ENCODE data around the gene BABAM2. TPM values are rescaled to one million over a fixed set of nuclear protein-coding genes. Genes with fewer than 3 reads are reported as not detected.
"Not testable (repeated sequence)": the region's sequence is repeated elsewhere in the genome, so short reads cannot be mapped to it uniquely, and the experiment has no call there.

Gene BABAM2
- total and polyA plus RNA-seq, 4 donors = 28.1 to 40.4 (median 37.0) TPM

- WGBS (ENCODE audit: insufficient coverage) = 100% methylated on average over 1 of the region's 3 CpGs
- no peak for DNase-seq (ENCODE audit: low read depth in 4 of 6, low spot score in 6 of 6)
- no peak overlapping the region for H3K27ac ChIP-seq (ENCODE audit: low read depth, low read length)
- no peaks in the 10 kb centered on the region for H3K27me3 ChIP-seq (ENCODE audit: control insufficient read depth, insufficient read depth, low read length)
- peaks cover 2% of the 10 kb centered on the region for H3K9me3 ChIP-seq (ENCODE audit: control insufficient read depth, insufficient read depth, low read length)
- H3K4me3 ChIP-seq (ENCODE audit: low read depth, low read length) = no peak overlapping the region
- no peaks in the 10 kb centered on the region for H3K4me1 ChIP-seq (ENCODE audit: control insufficient read depth, insufficient read depth, low read length)
- H3K36me3 ChIP-seq (ENCODE audit: control insufficient read depth, insufficient read depth, low read length) = no peaks in the 10 kb centered on the region
Observed at GRCh38 chr2:27856386-27856785, 34.1 kb upstream of the BABAM2 start.

- Histone ChIP-seq H3K36me3 (ENCODE audit: control insufficient read depth, insufficient read depth, low read length) (no peaks in the 10 kb centered on the region), H3K27ac (ENCODE audit: low read depth, low read length) (no peak overlapping the region), H3K27me3 (ENCODE audit: control insufficient read depth, insufficient read depth, low read length) (no peaks in the 10 kb centered on the region), H3K4me3 (ENCODE audit: low read depth, low read length) (no peak overlapping the region), H3K4me1 (ENCODE audit: control insufficient read depth, insufficient read depth, low read length) (no peaks in the 10 kb centered on the region), H3K9me3 (ENCODE audit: control insufficient read depth, insufficient read depth, low read length) (peaks cover 2% of the 10 kb centered on the region)
- WGBS (ENCODE audit: insufficient coverage) = no CpG with 5 or more reads among the region's 3 CpGs
- DNase-seq (ENCODE audit: low read depth in 4 of 6, low spot score in 6 of 6) = no peak
Observed at GRCh38 chr2:27856956-27857355, 33.6 kb upstream of the BABAM2 start.

GRCh38 chr2:27857417-27858172 is 32.9 kb upstream of the BABAM2 start:
- H3K27ac ChIP-seq (ENCODE audit: low read depth, low read length) = no peak overlapping the region
- WGBS (ENCODE audit: insufficient coverage) = no CpG with 5 or more reads among the region's 4 CpGs
- no peaks in the 10 kb centered on the region for H3K27me3 ChIP-seq (ENCODE audit: control insufficient read depth, insufficient read depth, low read length)
- H3K4me1 ChIP-seq (ENCODE audit: control insufficient read depth, insufficient read depth, low read length) = no peaks in the 10 kb centered on the region
- DNase-seq (ENCODE audit: low read depth in 4 of 6, low spot score in 6 of 6) = no peak
- no peak overlapping the region for H3K4me3 ChIP-seq (ENCODE audit: low read depth, low read length)
- peaks cover 2% of the 10 kb centered on the region for H3K9me3 ChIP-seq (ENCODE audit: control insufficient read depth, insufficient read depth, low read length)
- no peaks in the 10 kb centered on the region for H3K36me3 ChIP-seq (ENCODE audit: control insufficient read depth, insufficient read depth, low read length)

GRCh38 chr2:27860111-27860510 is 30.4 kb upstream of the BABAM2 start:
- Histone ChIP-seq H3K9me3 (ENCODE audit: control insufficient read depth, insufficient read depth, low read length) (peaks cover 2% of the 10 kb centered on the region), H3K4me1 (ENCODE audit: control insufficient read depth, insufficient read depth, low read length) (no peaks in the 10 kb centered on the region), H3K27ac (ENCODE audit: low read depth, low read length) (no peak overlapping the region), H3K4me3 (ENCODE audit: low read depth, low read length) (no peak overlapping the region), H3K27me3 (ENCODE audit: control insufficient read depth, insufficient read depth, low read length) (no peaks in the 10 kb centered on the region), H3K36me3 (ENCODE audit: control insufficient read depth, insufficient read depth, low read length) (no peaks in the 10 kb centered on the region)
- no peak for DNase-seq (ENCODE audit: low read depth in 4 of 6, low spot score in 6 of 6)

- 38% methylated on average over 1 of the region's 1 CpG for WGBS (ENCODE audit: insufficient coverage)
- no peak for DNase-seq (ENCODE audit: low read depth in 4 of 6, low spot score in 6 of 6)
- H3K27ac ChIP-seq (ENCODE audit: low read depth, low read length) = no peak overlapping the region
- H3K4me3 ChIP-seq (ENCODE audit: low read depth, low read length) = no peak overlapping the region
- no peaks in the 10 kb centered on the region for H3K9me3 ChIP-seq (ENCODE audit: control insufficient read depth, insufficient read depth, low read length)
- H3K27me3 ChIP-seq (ENCODE audit: control insufficient read depth, insufficient read depth, low read length) = no peaks in the 10 kb centered on the region
- H3K36me3 ChIP-seq (ENCODE audit: control insufficient read depth, insufficient read depth, low read length) = no peaks in the 10 kb centered on the region
- H3K4me1 ChIP-seq (ENCODE audit: control insufficient read depth, insufficient read depth, low read length) = no peaks in the 10 kb centered on the region
Observed at GRCh38 chr2:27863146-27863545, 27.4 kb upstream of the BABAM2 start.

- 80% methylated on average over 1 of the region's 5 CpGs for WGBS (ENCODE audit: insufficient coverage)
- not testable (repeated sequence) for H3K4me1 ChIP-seq (ENCODE audit: control insufficient read depth, insufficient read depth, low read length); H3K36me3 ChIP-seq (ENCODE audit: control insufficient read depth, insufficient read depth, low read length); H3K27ac ChIP-seq (ENCODE audit: low read depth, low read length); H3K9me3 ChIP-seq (ENCODE audit: control insufficient read depth, insufficient read depth, low read length); H3K27me3 ChIP-seq (ENCODE audit: control insufficient read depth, insufficient read depth, low read length); DNase-seq (ENCODE audit: low read depth in 4 of 6, low spot score in 6 of 6); H3K4me3 ChIP-seq (ENCODE audit: low read depth, low read length)
Observed at GRCh38 chr2:27863955-27864354, 26.6 kb upstream of the BABAM2 start.

GRCh38 chr2:27866237-27866636 is 24.3 kb upstream of the BABAM2 start:
- WGBS (ENCODE audit: insufficient coverage) = no CpG with 5 or more reads among the region's 1 CpG
- H3K27ac ChIP-seq (ENCODE audit: low read depth, low read length) = no peak overlapping the region

GRCh38 chr2:27869763-27870162 is 20.8 kb upstream of the BABAM2 start:
- Histone ChIP-seq H3K4me1 (ENCODE audit: control insufficient read depth, insufficient read depth, low read length) (no peaks in the 10 kb centered on the region), H3K4me3 (ENCODE audit: low read depth, low read length) (no peak overlapping the region), H3K9me3 (ENCODE audit: control insufficient read depth, insufficient read depth, low read length) (no peaks in the 10 kb centered on the region), H3K36me3 (ENCODE audit: control insufficient read depth, insufficient read depth, low read length) (no peaks in the 10 kb centered on the region), H3K27ac (ENCODE audit: low read depth, low read length) (no peak overlapping the region), H3K27me3 (ENCODE audit: control insufficient read depth, insufficient read depth, low read length) (no peaks in the 10 kb centered on the region)
- WGBS (ENCODE audit: insufficient coverage) = 96% methylated on average over 5 of the region's 6 CpGs
- DNase-seq (ENCODE audit: low read depth in 4 of 6, low spot score in 6 of 6) = no peak

More at GRCh38 chr2:27866237-27866636, 24.3 kb upstream of the BABAM2 start:
- no peaks in the 10 kb centered on the region for H3K27me3 ChIP-seq (ENCODE audit: control insufficient read depth, insufficient read depth, low read length)
- no peak overlapping the region for H3K4me3 ChIP-seq (ENCODE audit: low read depth, low read length)
- H3K4me1 ChIP-seq (ENCODE audit: control insufficient read depth, insufficient read depth, low read length) = no peaks in the 10 kb centered on the region
- H3K9me3 ChIP-seq (ENCODE audit: control insufficient read depth, insufficient read depth, low read length) = no peaks in the 10 kb centered on the region
- no peak for DNase-seq (ENCODE audit: low read depth in 4 of 6, low spot score in 6 of 6)
- H3K36me3 ChIP-seq (ENCODE audit: control insufficient read depth, insufficient read depth, low read length) = no peaks in the 10 kb centered on the region

- Histone ChIP-seq H3K36me3 (ENCODE audit: control insufficient read depth, insufficient read depth, low read length) (no peaks in the 10 kb centered on the region), H3K4me1 (ENCODE audit: control insufficient read depth, insufficient read depth, low read length) (no peaks in the 10 kb centered on the region), H3K27ac (ENCODE audit: low read depth, low read length) (no peak overlapping the region), H3K9me3 (ENCODE audit: control insufficient read depth, insufficient read depth, low read length) (no peaks in the 10 kb centered on the region), H3K4me3 (ENCODE audit: low read depth, low read length) (no peak overlapping the region), H3K27me3 (ENCODE audit: control insufficient read depth, insufficient read depth, low read length) (no peaks in the 10 kb centered on the region)
- WGBS (ENCODE audit: insufficient coverage) = 90% methylated on average over 3 of the region's 3 CpGs
- DNase-seq (ENCODE audit: low read depth in 4 of 6, low spot score in 6 of 6) = no peak
Observed at GRCh38 chr2:27870724-27871123, 19.8 kb upstream of the BABAM2 start.

- Histone ChIP-seq H3K9me3 (ENCODE audit: control insufficient read depth, insufficient read depth, low read length) (no peaks in the 10 kb centered on the region), H3K4me1 (ENCODE audit: control insufficient read depth, insufficient read depth, low read length) (no peaks in the 10 kb centered on the region), H3K4me3 (ENCODE audit: low read depth, low read length) (no peak overlapping the region), H3K27ac (ENCODE audit: low read depth, low read length) (no peak overlapping the region), H3K27me3 (ENCODE audit: control insufficient read depth, insufficient read depth, low read length) (no peaks in the 10 kb centered on the region), H3K36me3 (ENCODE audit: control insufficient read depth, insufficient read depth, low read length) (no peaks in the 10 kb centered on the region)
- WGBS (ENCODE audit: insufficient coverage) = 100% methylated on average over 2 of the region's 3 CpGs
- no peak for DNase-seq (ENCODE audit: low read depth in 4 of 6, low spot score in 6 of 6)
Observed at GRCh38 chr2:27871802-27872201, 18.7 kb upstream of the BABAM2 start.
